HFF-Myc (cell line): ENCODE measurements around the gene RREB1.

Source experiments
- DNase-seq: peaks from one replicate; pipeline ENCODE4 v3.0.0-alpha.2; 2011; ENCODE audit warnings: low read depth; ENCODE audit errors: extremely low read depth
- H3K4me3 ChIP-seq: replicated peaks from 2 replicates; pipeline ENCODE4 v1.5.1; 2011; ENCODE audit warnings: low read depth, mild to moderate bottlenecking, control low read depth, low read length
- TF ChIP-seq, protein P1 (sequence below): IDR thresholded peaks from 2 replicates; pipeline ENCODE4 v1.5.1; 2012; ENCODE audit warnings: mild to moderate bottlenecking, low read depth, low read length, control low read depth; ENCODE audit errors: missing control alignments

The RREB1 gene

GRCh38 chr6:7157752-7158616 is 50.2 kb downstream of the RREB1 start:
- no peak overlapping the region for H3K4me3 ChIP-seq
- TF ChIP-seq, protein P1, sequence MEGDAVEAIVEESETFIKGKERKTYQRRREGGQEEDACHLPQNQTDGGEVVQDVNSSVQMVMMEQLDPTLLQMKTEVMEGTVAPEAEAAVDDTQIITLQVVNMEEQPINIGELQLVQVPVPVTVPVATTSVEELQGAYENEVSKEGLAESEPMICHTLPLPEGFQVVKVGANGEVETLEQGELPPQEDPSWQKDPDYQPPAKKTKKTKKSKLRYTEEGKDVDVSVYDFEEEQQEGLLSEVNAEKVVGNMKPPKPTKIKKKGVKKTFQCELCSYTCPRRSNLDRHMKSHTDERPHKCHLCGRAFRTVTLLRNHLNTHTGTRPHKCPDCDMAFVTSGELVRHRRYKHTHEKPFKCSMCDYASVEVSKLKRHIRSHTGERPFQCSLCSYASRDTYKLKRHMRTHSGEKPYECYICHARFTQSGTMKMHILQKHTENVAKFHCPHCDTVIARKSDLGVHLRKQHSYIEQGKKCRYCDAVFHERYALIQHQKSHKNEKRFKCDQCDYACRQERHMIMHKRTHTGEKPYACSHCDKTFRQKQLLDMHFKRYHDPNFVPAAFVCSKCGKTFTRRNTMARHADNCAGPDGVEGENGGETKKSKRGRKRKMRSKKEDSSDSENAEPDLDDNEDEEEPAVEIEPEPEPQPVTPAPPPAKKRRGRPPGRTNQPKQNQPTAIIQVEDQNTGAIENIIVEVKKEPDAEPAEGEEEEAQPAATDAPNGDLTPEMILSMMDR = no peak
- no peak for DNase-seq

- no peak for DNase-seq
- H3K4me3 ChIP-seq = no peak overlapping the region
- TF ChIP-seq, protein P1 = no peak
Observed at GRCh38 chr6:7159790-7160525, 52.2 kb downstream of the RREB1 start.

DNA sequence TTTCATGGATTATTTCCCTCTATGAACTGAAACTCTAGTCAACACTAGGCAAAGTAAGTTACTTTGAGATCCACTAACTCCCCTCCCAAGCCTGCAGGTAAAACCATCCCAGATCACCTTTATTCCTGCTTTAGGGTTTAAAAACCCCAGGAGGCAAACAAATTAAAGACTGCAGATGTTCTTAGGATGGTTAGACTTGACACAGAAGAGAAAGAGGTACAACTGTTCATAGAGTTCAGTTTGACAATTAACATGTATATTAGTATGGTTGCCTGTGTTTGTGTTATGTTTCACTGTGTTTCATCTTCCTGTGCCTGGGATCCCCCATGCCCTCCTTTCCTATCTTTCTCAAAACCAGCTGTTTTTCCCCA is 53.5 kb downstream of the RREB1 start:
- no peak for DNase-seq
- TF ChIP-seq, protein P1 = no peak
- H3K4me3 ChIP-seq = no peak overlapping the region

DNA sequence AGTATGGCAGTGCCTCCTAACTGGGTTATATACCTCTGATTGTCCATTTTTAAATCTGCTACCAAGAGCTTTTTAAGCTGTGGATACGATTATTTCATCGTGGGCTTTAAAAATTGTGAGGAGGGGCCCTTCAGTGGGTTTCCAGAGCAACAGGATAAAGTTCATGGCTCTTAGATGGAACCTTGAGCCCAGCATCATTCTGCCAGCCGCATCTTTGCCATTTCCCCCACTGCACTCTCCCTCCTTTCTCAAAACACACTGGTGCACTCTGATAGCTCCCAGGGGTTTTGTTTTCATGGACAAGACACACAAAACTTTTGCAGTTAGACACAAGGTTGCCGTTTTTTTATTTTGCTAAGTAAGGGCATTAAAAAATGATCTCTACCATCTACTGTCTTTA is 54.1 kb downstream of the RREB1 start:
- H3K4me3 ChIP-seq = no peak overlapping the region
- TF ChIP-seq, protein P1 = no peak
- DNase-seq = no peak

- no peak for DNase-seq
- no peak overlapping the region for H3K4me3 ChIP-seq
- TF ChIP-seq, protein P1 = no peak
Observed at GRCh38 chr6:7163661-7164071, 55.9 kb downstream of the RREB1 start.

DNA sequence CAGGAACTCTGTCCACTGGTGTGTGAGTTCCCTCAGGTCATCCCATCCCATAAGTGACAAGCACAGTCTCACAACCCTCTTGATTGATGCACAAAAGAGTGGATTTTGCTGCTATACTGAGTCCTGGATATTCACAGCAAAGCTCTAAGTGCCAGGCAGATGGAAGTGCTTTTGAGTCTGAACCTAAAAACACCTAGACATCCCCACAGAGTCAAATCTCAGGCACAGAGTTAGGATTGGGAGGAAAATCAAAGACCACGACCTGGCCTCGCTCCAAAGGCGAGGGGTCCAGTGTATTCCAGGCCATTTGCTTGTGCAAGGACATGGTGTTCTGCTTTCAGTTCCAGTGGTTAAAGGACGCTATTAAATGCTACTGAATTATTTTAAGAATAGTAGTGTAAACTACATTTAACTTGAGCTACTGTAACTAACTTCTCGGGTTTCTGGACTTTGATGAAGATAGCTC is 56.8 kb downstream of the RREB1 start:
- no peak for DNase-seq
- TF ChIP-seq, protein P1 = no peak

More for the DNA sequence above, 56.8 kb downstream of the RREB1 start:
- no peak overlapping the region for H3K4me3 ChIP-seq
